RWPE2 (cell line): Measurements from ENCODE around the gene CCDC187.
A peak's percentile ranks its signal among the peaks of the same experiment; 100 is the strongest.
"Not testable (repeated sequence)": the region's sequence is repeated elsewhere in the genome, so short reads cannot be mapped to it uniquely, and the experiment has no call there.

Experiments
- ATAC-seq: fragments of 200-7000 bp; cut with Tn5 transposase; 3 replicates; pipeline ENCODE4 v1.9.1; 2021; ENCODE audit warnings: low read depth
- DNase-seq: peaks from one replicate; pipeline ENCODE4 v3.0.0-alpha.2; 2020; ENCODE audit warnings: low spot score
- H3K27ac ChIP-seq: fragments of 450-650 bp; 2 replicates; pipeline ENCODE4 v1.5.1; 2017; ENCODE audit warnings: mild to moderate bottlenecking; ENCODE audit not compliant: poor library complexity, severe bottlenecking
- H3K27me3 ChIP-seq: fragments of 250-450 bp; sonication (Bioruptor Pico); 2 replicates; pipeline ENCODE4 v1.5.1; 2021; ENCODE audit warnings: mild to moderate bottlenecking, moderate library complexity; ENCODE audit not compliant: insufficient read depth, poor library complexity, severe bottlenecking
- H3K36me3 ChIP-seq: fragments of 250-450 bp; sonication (Bioruptor Pico); 2 replicates; pipeline ENCODE4 v1.5.1; 2020; ENCODE audit warnings: low read depth, mild to moderate bottlenecking, moderate library complexity
- H3K4me1 ChIP-seq: fragments of 250-450 bp; sonication (Bioruptor Pico); 2 replicates; pipeline ENCODE4 v1.5.1; 2021; ENCODE audit warnings: mild to moderate bottlenecking, moderate library complexity; ENCODE audit not compliant: insufficient read depth, poor library complexity, severe bottlenecking
- H3K4me3 ChIP-seq: fragments of 250-450 bp; sonication (Bioruptor Pico); 2 replicates; pipeline ENCODE4 v1.5.1; 2021; ENCODE audit warnings: mild to moderate bottlenecking, moderate library complexity; ENCODE audit not compliant: severe bottlenecking
- H3K9me3 ChIP-seq: fragments of 250-450 bp; sonication (Bioruptor Pico); 2 replicates; pipeline ENCODE4 v1.5.1; 2021; ENCODE audit warnings: mild to moderate bottlenecking, moderate library complexity; ENCODE audit not compliant: severe bottlenecking
- CTCF ChIP-seq: fragments of 450-650 bp; IDR thresholded peaks from one replicate; pipeline ENCODE4 v1.5.1; 2017; ENCODE audit warnings: mild to moderate bottlenecking, moderate library complexity; ENCODE audit not compliant: poor library complexity, severe bottlenecking

Gene CCDC187

GRCh38 chr9:136268735-136269134 lies 35.2 kb downstream of the CCDC187 start:
- ATAC-seq (no peak), DNase-seq (no peak)
- TF ChIP-seq CTCF, result no peak
- Histone ChIP-seq H3K27me3 (no peaks in the 10 kb centered on the region), H3K36me3 (no peaks in the 10 kb centered on the region), H3K4me1 (no peaks in the 10 kb centered on the region), H3K27ac (no peak overlapping the region), H3K4me3 (no peak overlapping the region), H3K9me3 (no peaks in the 10 kb centered on the region)

- ATAC-seq (no peak), DNase-seq (no peak)
- H3K4me3 ChIP-seq, result no peak overlapping the region
- H3K9me3 ChIP-seq, result no peaks in the 10 kb centered on the region
- H3K4me1 ChIP-seq, result no peaks in the 10 kb centered on the region
- no peak for TF ChIP-seq CTCF
- H3K36me3 ChIP-seq, result no peaks in the 10 kb centered on the region
- H3K27me3 ChIP-seq, result no peaks in the 10 kb centered on the region
- no peak overlapping the region for H3K27ac ChIP-seq
These were observed 35.6 kb downstream of the CCDC187 start for GRCh38 chr9:136268318-136268717.

DNA sequence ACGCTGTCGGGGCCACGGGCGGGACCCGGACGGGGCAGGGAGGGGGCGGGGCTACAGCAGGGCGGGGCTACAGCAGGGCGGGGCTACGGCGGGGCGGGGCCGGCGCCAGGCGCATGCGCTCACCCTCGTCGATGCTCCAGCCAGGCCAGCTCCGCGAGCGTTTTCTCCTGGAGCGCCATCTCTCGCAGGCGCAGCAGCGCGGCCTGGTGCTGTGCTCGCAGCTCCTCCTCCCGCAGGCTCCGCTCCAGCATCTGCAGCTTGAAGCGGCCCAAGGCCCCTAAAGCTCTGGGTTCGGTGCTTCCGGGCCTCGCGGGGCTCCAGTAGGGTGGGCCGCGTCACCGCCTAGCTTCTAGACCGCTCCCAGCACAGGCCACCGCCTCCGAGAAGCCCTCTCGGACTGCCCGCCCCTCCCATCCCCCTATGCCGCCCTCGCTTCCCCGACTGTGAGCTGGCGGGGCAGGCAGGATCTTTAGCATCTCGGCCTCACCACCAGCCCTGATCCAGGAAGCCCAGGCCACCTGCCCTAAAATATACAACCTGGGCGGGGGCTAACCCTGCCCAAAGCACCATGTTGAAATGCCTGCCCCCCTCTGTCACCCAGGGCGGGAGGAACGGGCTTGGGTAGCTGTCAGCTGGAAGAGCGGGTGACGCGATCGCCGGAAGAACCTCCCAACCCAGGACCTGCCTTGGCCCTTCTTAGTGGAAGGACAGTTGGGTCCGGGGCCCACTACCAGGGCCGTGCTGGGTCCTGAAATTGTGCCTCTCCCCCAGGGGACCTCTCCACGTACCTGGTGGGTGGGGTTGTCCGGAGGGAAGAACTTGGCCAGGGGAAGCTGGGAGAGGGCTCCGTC lies 36.4 kb downstream of the CCDC187 start:
- no peaks in the 10 kb centered on the region for H3K9me3 ChIP-seq
- peak; percentile 28 for TF ChIP-seq CTCF
- no peaks in the 10 kb centered on the region for H3K36me3 ChIP-seq
- no peaks in the 10 kb centered on the region for H3K27me3 ChIP-seq
- H3K27ac ChIP-seq, result no peak overlapping the region
- peak overlapping the region; percentile 28 for H3K4me3 ChIP-seq
- H3K4me1 ChIP-seq, result no peaks in the 10 kb centered on the region
- DNase-seq, result no peak
- ATAC-seq, result peak; percentile 89

- not testable (repeated sequence) for DNase-seq, ATAC-seq, H3K27ac ChIP-seq, H3K9me3 ChIP-seq, H3K27me3 ChIP-seq, H3K36me3 ChIP-seq, H3K4me1 ChIP-seq
- peak overlapping the region; percentile 28 for H3K4me3 ChIP-seq
These were observed 37.3 kb downstream of the CCDC187 start for GRCh38 chr9:136266641-136267040.

DNA sequence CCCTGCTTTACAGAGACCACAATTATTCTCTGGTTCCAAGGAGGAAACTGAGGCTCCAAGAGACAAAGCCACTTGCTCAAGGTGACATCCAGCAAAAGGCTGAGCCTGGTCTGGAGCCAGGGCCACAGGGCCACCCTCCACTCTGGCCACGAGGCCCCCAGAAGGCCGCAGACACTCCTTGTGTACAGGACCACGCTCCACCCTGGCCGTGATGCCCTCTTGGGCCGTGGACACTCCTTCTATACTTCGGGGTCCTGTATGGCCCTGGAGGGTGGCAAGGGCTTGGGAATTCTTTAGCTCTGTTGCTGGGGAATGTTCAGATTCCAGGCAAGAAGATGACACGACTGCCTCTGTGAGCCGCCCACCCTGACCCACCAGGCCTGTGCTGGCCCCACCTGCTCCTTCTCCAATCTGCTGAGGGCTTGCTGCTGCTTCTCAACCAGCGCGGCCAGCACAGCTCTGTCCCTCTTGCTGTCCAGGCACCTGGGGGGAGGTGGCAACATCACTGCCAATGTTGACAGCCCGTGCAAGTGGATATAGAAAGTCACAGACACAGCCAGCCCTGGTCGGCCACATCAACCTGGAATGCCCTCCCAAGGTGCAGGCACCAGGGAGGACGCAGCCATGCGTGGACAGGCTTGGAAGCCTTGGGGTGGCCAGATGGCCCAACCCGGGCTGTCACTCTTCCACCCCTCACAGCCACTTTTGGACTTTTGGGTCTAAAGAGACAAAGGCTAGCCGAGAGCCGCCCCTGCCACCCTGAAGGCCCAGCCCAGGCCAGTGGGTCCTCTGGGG lies 38.1 kb downstream of the CCDC187 start:
- peaks cover 4% of the 10 kb centered on the region for H3K27me3 ChIP-seq
- no peak overlapping the region for H3K4me3 ChIP-seq
- no peak overlapping the region for H3K27ac ChIP-seq
- H3K4me1 ChIP-seq, result no peaks in the 10 kb centered on the region
- DNase-seq, result no peak
- TF ChIP-seq CTCF, result no peak
- ATAC-seq, result no peak
- H3K36me3 ChIP-seq, result no peaks in the 10 kb centered on the region
- no peaks in the 10 kb centered on the region for H3K9me3 ChIP-seq
